ENCODE measurements around the gene SESTD1. TPM values are rescaled to one million over a fixed set of nuclear protein-coding genes. Genes with fewer than 3 reads are reported as not detected.
"Not testable (repeated sequence)": the region's sequence is repeated elsewhere in the genome, so short reads cannot be mapped to it uniquely, and the experiment has no call there.

SESTD1 gene
- total RNA-seq, 1 donor from 2014 or later = 5.4 TPM

DNA sequence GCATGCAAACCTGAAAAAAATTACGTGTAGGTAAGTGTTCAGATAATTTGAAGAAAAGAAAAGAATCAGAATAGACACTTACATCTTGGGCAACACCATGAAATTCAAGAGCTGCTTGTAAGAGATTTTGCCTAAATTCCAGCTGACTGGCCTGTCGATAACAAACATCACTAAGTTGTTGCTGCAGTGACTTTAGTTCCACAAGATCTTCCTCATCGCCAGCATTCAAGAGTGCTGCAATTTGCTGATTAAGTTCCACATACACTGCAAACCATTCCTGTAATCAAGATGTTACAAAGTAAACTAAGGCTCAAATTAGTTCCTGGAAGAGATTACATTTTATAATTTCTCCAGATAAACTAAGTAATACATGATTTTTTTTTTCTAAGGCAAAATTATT lies 140.3 kb downstream of the SESTD1 start:
- no peak for DNase-seq (ENCODE audit: low read depth)

GRCh38 chr2:179123272-179123662 lies 141.4 kb downstream of the SESTD1 start:
- no peak for DNase-seq (ENCODE audit: low read depth)

- peak; percentile 17 for DNase-seq (ENCODE audit: low read depth)
Observed at GRCh38 chr2:179107737-179108136, 156.9 kb downstream of the SESTD1 start.

DNA sequence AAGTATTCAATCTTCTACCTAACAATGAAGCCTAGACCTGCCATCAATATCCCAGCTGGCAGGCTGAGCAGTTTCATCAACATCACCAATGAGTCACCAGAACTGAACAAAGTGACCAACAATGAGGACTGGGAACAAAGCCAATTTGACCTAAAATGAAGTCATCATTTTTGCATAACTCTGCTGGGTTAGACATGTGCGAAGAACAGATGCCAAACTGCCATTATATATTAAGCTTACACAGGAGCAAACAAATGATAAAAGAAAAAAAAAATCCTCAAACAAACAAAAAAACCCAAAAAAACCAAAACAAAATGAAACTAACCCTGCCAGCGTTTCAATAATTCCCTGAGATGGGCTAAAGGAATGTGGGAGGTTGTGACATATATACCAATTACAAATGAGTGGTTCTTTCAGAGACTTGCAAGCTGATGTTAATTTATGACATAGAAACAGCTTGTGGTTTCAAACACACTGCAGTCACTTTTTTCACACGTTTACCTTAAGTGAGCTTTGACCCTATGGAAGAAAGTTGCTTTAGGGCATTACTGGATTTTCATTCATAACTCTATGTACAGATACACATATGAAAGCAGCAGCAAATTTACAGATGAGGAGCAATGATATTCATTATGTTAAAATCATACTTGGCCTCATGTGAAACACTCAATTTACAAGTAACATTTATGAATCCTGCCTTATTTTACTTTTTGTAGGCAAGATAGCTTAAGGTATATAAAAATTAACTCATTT lies 157.8 kb downstream of the SESTD1 start:
- DNase-seq (ENCODE audit: low read depth) = peak; percentile 96

DNA sequence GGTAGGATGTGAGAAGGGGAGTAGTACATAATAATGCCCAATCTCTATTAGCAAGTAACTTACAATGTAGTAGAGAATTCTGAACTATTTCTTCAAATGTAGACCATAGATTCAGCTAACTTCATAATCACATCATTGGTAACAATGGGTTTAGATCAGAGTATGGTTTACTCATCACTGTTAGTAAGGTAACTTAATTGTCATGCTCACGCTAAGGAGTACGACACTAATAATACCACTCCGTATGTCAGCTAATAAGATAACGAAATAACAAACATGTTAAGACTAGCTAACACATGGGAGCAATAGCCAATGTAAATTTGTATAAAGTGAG lies 158.3 kb downstream of the SESTD1 start:
- no peak for DNase-seq (ENCODE audit: low read depth)

GRCh38 chr2:179104736-179105135 lies 159.9 kb downstream of the SESTD1 start:
- peak; percentile 19 for DNase-seq (ENCODE audit: low read depth)

- no peak for DNase-seq (ENCODE audit: low read depth)
Observed at GRCh38 chr2:179098080-179098689, 166.4 kb downstream of the SESTD1 start.

GRCh38 chr2:179097131-179097530 lies 167.5 kb downstream of the SESTD1 start:
- DNase-seq (ENCODE audit: low read depth) = no peak

DNA sequence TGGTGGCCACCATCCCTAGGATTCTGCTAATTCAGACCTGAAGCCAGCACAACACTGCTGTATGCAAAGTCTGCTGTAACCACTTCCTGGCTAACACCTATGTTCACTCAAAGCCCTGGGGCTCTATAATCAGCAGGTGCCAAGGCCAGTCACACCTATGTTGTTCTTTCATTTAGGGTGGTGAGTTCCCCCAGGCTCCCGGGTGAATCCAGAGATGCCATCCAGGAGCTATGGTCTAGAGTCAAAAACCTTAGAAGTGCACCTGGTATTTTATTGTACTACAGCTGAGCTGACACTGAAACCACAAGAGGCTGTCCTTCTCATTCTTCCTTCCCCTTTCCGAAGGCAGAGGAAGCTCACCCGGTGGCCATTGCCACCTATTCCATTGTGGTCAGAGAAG lies 168.5 kb downstream of the SESTD1 start:
- DNase-seq (ENCODE audit: low read depth) = no peak

DNA sequence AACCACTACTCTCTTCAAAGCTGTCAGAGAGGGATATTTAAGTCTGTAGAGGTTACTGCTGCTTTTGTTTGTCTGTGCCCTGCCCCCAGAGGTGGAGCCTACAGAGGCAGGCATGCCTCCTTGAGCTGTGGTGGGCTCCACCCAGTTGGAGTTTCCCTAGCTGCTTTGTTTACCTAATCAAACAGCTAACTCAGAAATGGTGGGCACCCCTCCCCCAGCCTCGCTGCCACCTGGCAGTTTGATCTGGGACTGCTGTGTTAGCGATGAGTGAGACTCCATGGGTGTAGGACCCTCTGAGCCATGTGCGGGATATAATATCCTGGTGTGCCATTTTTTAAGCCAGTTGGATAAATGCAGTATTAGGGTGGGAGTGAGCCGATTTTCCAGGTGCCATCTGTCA lies 171.7 kb downstream of the SESTD1 start:
- DNase-seq (ENCODE audit: low read depth) = not testable (repeated sequence)

DNA sequence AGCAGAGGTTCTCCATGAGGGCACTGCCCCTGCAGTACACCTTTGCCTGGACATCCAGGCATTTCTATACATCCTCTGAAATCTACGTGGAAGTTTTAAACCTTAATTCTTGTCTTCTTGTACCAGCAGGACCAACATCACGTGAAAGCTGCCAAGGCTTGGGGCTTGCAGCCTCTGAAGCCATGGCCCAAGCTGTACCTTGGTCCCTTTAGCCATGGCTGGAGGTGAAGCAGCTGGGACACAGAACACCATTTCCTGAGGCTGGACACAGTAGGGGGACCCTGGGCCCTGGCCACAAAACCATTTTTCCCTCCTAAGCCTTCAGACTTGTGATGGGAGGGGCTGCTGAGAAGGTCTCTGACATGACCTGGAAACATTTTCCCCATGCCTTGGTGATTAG lies 181.9 kb downstream of the SESTD1 start:
- DNase-seq (ENCODE audit: low read depth) = no peak

GRCh38 chr2:179081954-179082353 lies 182.7 kb downstream of the SESTD1 start:
- DNase-seq (ENCODE audit: low read depth) = no peak

DNA sequence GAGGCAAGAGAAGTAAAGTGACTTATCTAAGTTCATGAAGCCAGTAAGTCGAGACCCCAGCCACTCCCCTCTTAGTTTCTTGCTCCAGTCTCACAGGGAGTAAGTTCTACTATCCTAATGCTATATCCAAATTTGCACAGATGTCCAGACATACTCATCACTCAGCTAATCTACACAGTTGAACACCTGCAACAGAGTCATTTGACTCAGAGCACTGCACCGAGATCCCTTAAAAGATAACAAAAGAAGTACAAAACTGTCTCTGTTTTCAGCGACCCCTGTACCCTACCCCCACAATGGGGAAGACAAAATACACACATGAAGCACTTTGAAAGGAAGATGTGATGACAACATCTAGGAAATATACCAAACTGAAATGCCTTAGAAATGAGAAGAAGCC lies 192.1 kb downstream of the SESTD1 start:
- no peak for DNase-seq (ENCODE audit: low read depth)

DNA sequence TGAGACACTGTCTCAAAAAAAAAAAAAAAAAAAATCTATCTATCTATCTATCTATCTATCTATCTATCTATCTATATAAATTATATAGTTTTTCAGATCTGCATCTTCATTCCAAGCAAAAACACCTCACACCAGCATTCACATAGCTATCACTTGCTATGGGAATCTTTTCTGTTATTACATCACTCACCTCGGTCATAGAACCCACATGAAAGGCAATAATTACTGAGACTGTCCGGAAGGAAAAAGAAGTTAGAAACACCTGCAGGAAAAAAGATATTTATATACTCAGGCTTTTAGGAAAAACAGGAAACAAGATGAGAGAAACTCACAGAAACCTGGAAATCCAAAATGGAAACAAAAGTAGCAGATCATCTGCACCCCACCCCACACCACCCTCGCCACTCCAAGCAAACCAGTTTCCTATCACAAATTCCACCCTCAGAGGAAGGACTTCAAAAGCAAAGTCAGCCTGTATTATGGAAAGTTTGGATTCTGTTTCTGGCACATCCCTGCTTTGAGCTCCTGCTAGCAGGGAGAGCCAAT lies 192.7 kb downstream of the SESTD1 start:
- DNase-seq (ENCODE audit: low read depth) = no peak

- peak; percentile 18 for DNase-seq (ENCODE audit: low read depth)
Observed at GRCh38 chr2:179070895-179071294, 193.7 kb downstream of the SESTD1 start.

GRCh38 chr2:179069685-179070084 lies 194.9 kb downstream of the SESTD1 start:
- DNase-seq (ENCODE audit: low read depth) = no peak

GRCh38 chr2:179068991-179069643 lies 195.5 kb downstream of the SESTD1 start:
- no peak for DNase-seq (ENCODE audit: low read depth)

DNA sequence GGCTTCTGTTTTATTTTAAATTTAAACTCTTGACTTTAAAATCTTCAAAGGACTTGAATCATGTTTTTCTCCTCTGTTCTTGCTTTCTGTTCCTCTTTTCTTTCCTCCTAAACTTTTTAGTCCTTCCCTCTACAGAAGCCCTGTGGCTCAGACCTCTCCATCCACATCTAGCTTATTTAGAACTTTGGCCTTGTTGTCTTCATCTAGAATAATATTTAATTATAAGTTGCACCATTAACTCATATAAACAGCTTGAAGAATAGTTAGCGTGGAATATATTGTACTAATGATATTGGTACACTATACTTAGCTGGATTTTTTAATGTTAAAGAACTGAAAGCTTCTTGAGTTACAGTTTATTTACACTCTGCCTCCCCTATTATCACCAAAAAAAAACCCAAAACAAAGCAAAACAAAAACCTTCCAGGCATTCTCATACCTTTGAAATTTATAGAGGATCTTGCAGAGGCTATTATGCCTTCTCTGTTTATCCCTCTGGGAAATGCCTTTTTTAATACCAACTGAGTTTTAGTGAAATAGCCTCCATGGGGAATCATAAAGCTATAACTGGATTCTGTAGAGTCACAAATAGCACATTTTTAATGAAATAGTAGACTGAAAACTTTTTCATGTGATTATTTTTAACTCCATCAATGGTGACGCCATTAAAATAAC lies 205.5 kb downstream of the SESTD1 start:
- peak; percentile 15 for DNase-seq (ENCODE audit: low read depth)

DNA sequence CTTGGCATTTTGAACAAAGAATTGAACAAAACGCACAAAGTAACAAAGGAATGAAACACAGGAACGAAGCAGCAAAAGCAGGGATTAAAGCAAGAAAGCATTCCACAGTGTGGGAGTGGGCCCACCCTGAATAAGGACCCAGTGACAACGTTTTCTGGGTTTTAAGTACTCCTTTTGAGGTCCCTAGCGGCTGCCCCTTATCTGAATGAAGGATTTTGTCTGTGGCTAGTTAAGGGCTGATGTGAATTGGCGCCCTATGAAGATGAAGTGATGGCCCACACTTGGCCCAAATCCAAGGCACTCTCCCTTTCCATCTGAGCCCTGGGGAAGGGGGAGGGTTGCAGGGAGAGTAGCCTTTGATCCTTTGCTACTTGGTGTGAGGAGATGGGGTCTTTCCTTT lies 206.9 kb downstream of the SESTD1 start:
- peak; percentile 13 for DNase-seq (ENCODE audit: low read depth)

- DNase-seq (ENCODE audit: low read depth) = peak; percentile 37
Observed at GRCh38 chr2:179053568-179053967, 211.1 kb downstream of the SESTD1 start.

Data from myocyte (in vitro differentiated cells).